Astrocyte (in vitro differentiated cells and primary cell): ENCODE results near the gene SPATA45.

Source experiments
- EZH2 ChIP-seq: IDR thresholded peaks from 2 replicates; pipeline ENCODE4 v1.6.1; 2012; ENCODE audit warnings: mild to moderate bottlenecking, low read length, inconsistent platforms; ENCODE audit not compliant: insufficient read depth
- TF ChIP-seq, protein P1 (sequence below): IDR thresholded peaks from 2 replicates; pipeline ENCODE4 v1.5.1; 2011; ENCODE audit warnings: low read depth, mild to moderate bottlenecking, inconsistent platforms, low read length, moderate library complexity; ENCODE audit not compliant: insufficient read depth

DNA sequence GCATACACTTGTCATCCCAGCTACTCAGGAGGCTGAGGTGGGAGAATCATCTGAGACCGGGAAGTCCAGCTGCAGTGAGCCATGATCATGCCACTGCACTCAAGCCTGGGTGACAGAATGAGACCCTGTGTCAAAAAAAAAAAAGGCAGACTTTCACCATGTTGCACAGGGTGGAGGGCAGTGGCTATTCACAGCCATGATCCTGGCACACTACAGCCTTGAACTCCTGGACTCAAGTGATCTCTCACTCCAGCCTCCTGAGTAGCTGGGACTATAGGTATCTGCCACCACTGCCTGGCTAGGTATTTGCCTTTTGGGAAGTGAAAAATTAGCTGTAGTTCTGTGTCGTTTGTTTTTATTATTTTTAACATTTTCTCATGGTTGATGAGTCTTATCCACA is 19.1 kb downstream of the SPATA45 start:
- TF ChIP-seq, protein P1, sequence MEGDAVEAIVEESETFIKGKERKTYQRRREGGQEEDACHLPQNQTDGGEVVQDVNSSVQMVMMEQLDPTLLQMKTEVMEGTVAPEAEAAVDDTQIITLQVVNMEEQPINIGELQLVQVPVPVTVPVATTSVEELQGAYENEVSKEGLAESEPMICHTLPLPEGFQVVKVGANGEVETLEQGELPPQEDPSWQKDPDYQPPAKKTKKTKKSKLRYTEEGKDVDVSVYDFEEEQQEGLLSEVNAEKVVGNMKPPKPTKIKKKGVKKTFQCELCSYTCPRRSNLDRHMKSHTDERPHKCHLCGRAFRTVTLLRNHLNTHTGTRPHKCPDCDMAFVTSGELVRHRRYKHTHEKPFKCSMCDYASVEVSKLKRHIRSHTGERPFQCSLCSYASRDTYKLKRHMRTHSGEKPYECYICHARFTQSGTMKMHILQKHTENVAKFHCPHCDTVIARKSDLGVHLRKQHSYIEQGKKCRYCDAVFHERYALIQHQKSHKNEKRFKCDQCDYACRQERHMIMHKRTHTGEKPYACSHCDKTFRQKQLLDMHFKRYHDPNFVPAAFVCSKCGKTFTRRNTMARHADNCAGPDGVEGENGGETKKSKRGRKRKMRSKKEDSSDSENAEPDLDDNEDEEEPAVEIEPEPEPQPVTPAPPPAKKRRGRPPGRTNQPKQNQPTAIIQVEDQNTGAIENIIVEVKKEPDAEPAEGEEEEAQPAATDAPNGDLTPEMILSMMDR, result no peak
- TF ChIP-seq EZH2, result no peak
